Heart left ventricle (tissue), 16 donors: ENCODE measurements around the gene SLC13A4. TPM values are rescaled to one million over a fixed set of nuclear protein-coding genes. Genes with fewer than 3 reads are reported as not detected.

ENCODE experiments used
- ATAC-seq, 4 donors: fragments of 200-7000 bp; cut with Tn5 transposase; one replicate each; pipeline ENCODE4 v1.9.1; 2020 to 2022; ENCODE audit warnings: moderate library complexity in 4 of 4, mild to moderate bottlenecking in 3 of 4, moderate number of reproducible peaks in 1 of 4
- DNase-seq, 5 donors: peaks; one replicate each; pipeline ENCODE4 v3.0.0-alpha.2; 2020
- H3K27ac ChIP-seq, 12 donors: fragments of 200-600 bp; sonication (generic) in 4 of 12; one replicate each; pipeline versions ENCODE4 v1.5.0 to v1.8.0; 2016 to 2022; ENCODE audit warnings: mild to moderate bottlenecking in 2 of 12
- H3K27me3 ChIP-seq, 9 donors: fragments of 200-600 bp; sonication (generic) in 2 of 9; one replicate each; pipeline versions ENCODE4 v1.5.1 to v1.8.0; 2016 to 2022; ENCODE audit warnings: mild to moderate bottlenecking in 3 of 9
- H3K36me3 ChIP-seq, 9 donors: fragments of 200-600 bp; sonication (generic) in 2 of 9; one replicate each; pipeline versions ENCODE4 v1.5.0 to v1.8.0; 2018 to 2022; ENCODE audit warnings: mild to moderate bottlenecking in 2 of 9
- H3K4me1 ChIP-seq, 12 donors: fragments of 200-600 bp; sonication (generic) in 4 of 12; one replicate each; pipeline versions ENCODE4 v1.5.0 to v1.8.0; 2016 to 2022; ENCODE audit warnings: mild to moderate bottlenecking in 3 of 12
- H3K4me3 ChIP-seq, 12 donors: fragments of 200-600 bp; sonication (generic) in 4 of 12; one replicate each; pipeline versions ENCODE4 v1.5.0 to v1.8.0; 2017 to 2022; ENCODE audit warnings: mild to moderate bottlenecking in 9 of 12, moderate library complexity in 4 of 12
- H3K9me3 ChIP-seq, 12 donors: fragments of 200-600 bp; sonication (generic) in 4 of 12; one replicate each; pipeline versions ENCODE4 v1.5.0 to v1.8.0; 2016 to 2022; ENCODE audit warnings: mild to moderate bottlenecking in 1 of 12
- CTCF ChIP-seq, 12 donors: fragments of 200-600 bp; sonication (generic) in 4 of 12; IDR thresholded peaks; one replicate each; pipeline versions ENCODE4 v1.5.0 to v1.8.0; 2018 to 2022; ENCODE audit warnings: antibody characterized with exemption in 12 of 12, mild to moderate bottlenecking in 5 of 12
- POLR2A ChIP-seq, 2 donors: fragments of 450-650 bp; IDR thresholded peaks; one replicate each; pipeline ENCODE4 v1.6.1; 2017; ENCODE audit warnings: antibody characterized with exemption in 2 of 2, mild to moderate bottlenecking in 2 of 2, moderate library complexity in 2 of 2
- WGBS, 4 donors: extraction: QIAGEN DNeasy Blood & Tissue Kit in 2 of 4; methylation state at CpG; one replicate each; pipeline versions ENCODE4 v1.1.5 to v1.1.7; 2013 to 2018; 5-methylcytosine and 5-hydroxymethylcytosine counted together
- intact Hi-C, 10 donors: fragments of 100-400 bp; cut with DNase I; formaldehyde crosslinking; loops; one replicate each; pipeline versions ENCODE4 v1.11.1 to v1.14.2; 2022
- polyA plus RNA-seq, 2 donors: library from polyadenylated mRNA; stranded (reverse); fragments of 200-250 nt; gene quantifications; one replicate each; pipeline ENCODE4 v1.2.3, GENCODE V29; 2013
- total RNA-seq, 9 donors: library from RNA; depleted of rRNA in 2 of 9; stranded (reverse); fragments of >200 nt in 2 of 9; fragmentation: NEBNext Ultra II Directional in 3 of 9; extraction: Animal tissue kit (Norgen Biotek cat#: 25700) in 3 of 9; gene quantifications; one replicate each; pipeline versions ENCODE4 v1.1.0 to v1.2.4, GENCODE V29; 2016 to 2023
- donor health status: ischemic (EF 13 %, LVEDD 7.1; RV severe dilation, severe dysfunction).
- donor health status: healthy with polysubstance abuse.
- donor health status: DM: no; HTN: yes; CAD: no.
- donor health status: DM: no; HTN: no; CAD: no.
- donor health status: ischemic (EF 25% LVEDD 6.9; RV normal size, moderate dysfunction).
- donor health status: ischemic (EF 25% LVEDD 5.7; RV mildly dilated, moderate dysfunction).
- donor health status: healthy.
- donor health status: DM: yes; HTN: yes; CAD: no.
- donor health status: ischemic (EF 35%, LVEDD 5.7; RV mildly dilated, moderate dysfunction).
- donor health status: nonischemic (EF 11% LVEDD 7.7; RV severe dilation, severe dysfunction).
- donor health status: DM: yes; HTN: yes; CAD: no.
- donor health status: PGD.
- donor health status: ischemic (EF 29% LVEDD 5.4; RV normal size, mild dysfunction).
- donor health status: nonischemic (EF 23%, LVEDD 6.1; RV moderate dilation, normal function).

SLC13A4 gene
- total and polyA plus RNA-seq, 11 donors = 0.08 to 1.5 (median 0.46) TPM; not detected in 1

GRCh38 chr7:135715673-135716072 lies 12.3 kb downstream of the SLC13A4 start:
- WGBS, 4 donors = 68 to 92% (median 80%) methylated on average over 1 of the region's 1 CpG
- peaks cover 0 to 26% (median 11%) of the 10 kb centered on the region in 12 donors for H3K4me1 ChIP-seq
- no peak for DNase-seq

GRCh38 chr7:135715055-135715522 lies 12.9 kb downstream of the SLC13A4 start:
- H3K27ac ChIP-seq = peak overlapping the region in 1 of 12 donors; percentile 28
- intact Hi-C loops = no loop called here
- DNase-seq (no peak), ATAC-seq (no peak)
- H3K4me1 ChIP-seq = peaks cover 0 to 26% (median 11%) of the 10 kb centered on the region in 12 donors
- no peaks in the 10 kb centered on the region for H3K9me3 ChIP-seq
- no peak overlapping the region for H3K4me3 ChIP-seq
- TF ChIP-seq CTCF (IDR thresholded peaks at IDR 0.05) (no peak), POLR2A (IDR thresholded peaks at IDR 0.05) (no peak)
- H3K36me3 ChIP-seq = no peaks in the 10 kb centered on the region
- WGBS, 4 donors = 93 to 98% (median 97%) methylated on average over 5 of the region's 5 CpGs
- H3K27me3 ChIP-seq = no peaks in the 10 kb centered on the region

More at GRCh38 chr7:135715673-135716072, 12.3 kb downstream of the SLC13A4 start:
- no peak for ATAC-seq
- TF ChIP-seq POLR2A (IDR thresholded peaks at IDR 0.05) = no peak
- no peak for TF ChIP-seq CTCF (IDR thresholded peaks at IDR 0.05)
- intact Hi-C loops = no loop called here
- Histone ChIP-seq H3K27me3 (no peaks in the 10 kb centered on the region), H3K9me3 (no peaks in the 10 kb centered on the region), H3K27ac (no peak overlapping the region), H3K36me3 (no peaks in the 10 kb centered on the region), H3K4me3 (no peak overlapping the region)

- Histone ChIP-seq H3K4me3 (no peak overlapping the region), H3K27me3 (no peaks in the 10 kb centered on the region), H3K27ac (peak overlapping the region in 1 of 12 donors; percentile 28), H3K36me3 (no peaks in the 10 kb centered on the region), H3K4me1 (peaks cover 0 to 26% (median 11%) of the 10 kb centered on the region in 12 donors), H3K9me3 (no peaks in the 10 kb centered on the region)
- ATAC-seq (peak in 2 of 4 donors; percentile 8 to 32), DNase-seq (no peak)
- no peak for TF ChIP-seq POLR2A (IDR thresholded peaks at IDR 0.05)
- no peak for TF ChIP-seq CTCF (IDR thresholded peaks at IDR 0.05)
- intact Hi-C loops = no loop called here
- WGBS, 4 donors = 74 to 85% (median 77%) methylated on average over 18 to 20 of the region's 20 CpGs
Measured at GRCh38 chr7:135714534-135715009, 13.4 kb downstream of the SLC13A4 start.

GRCh38 chr7:135713836-135714470 lies 14.0 kb downstream of the SLC13A4 start:
- TF ChIP-seq CTCF (IDR thresholded peaks at IDR 0.05) = no peak
- no peak for TF ChIP-seq POLR2A (IDR thresholded peaks at IDR 0.05)
- no peaks in the 10 kb centered on the region for H3K27me3 ChIP-seq
- no peaks in the 10 kb centered on the region for H3K9me3 ChIP-seq
- ATAC-seq (no peak), DNase-seq (no peak)
- H3K4me3 ChIP-seq = no peak overlapping the region
- intact Hi-C loops = no loop called here
- no peak overlapping the region for H3K27ac ChIP-seq
- WGBS, 4 donors = 86 to 91% (median 89%) methylated on average over 4 of the region's 4 CpGs
- no peaks in the 10 kb centered on the region for H3K36me3 ChIP-seq
- H3K4me1 ChIP-seq = peaks cover 0 to 21% (median 11%) of the 10 kb centered on the region in 12 donors
